Motor neuron (in vitro differentiated cells): ENCODE data around the gene DPYSL4. TPM values are rescaled to one million over a fixed set of nuclear protein-coding genes. Genes with fewer than 3 reads are reported as not detected.

Source experiments
- ATAC-seq, 8 experiments: fragments of 200-7000 bp; cut with Tn5 transposase; replicated peaks in 6 of 8; 2 replicates each; pipeline ENCODE4 v1.8.0; 2021; ENCODE audit warnings: mild to moderate bottlenecking in 8 of 8, moderate library complexity in 8 of 8
- H3K27ac ChIP-seq, 2 donors: fragments of 250-450 bp; sonication (Bioruptor Pico); 2 replicates each; pipeline ENCODE4 v1.9.0; 2021; ENCODE audit warnings: antibody characterized with exemption in 2 of 2, mild to moderate bottlenecking in 2 of 2, moderate library complexity in 1 of 2
- H3K4me1 ChIP-seq, 2 donors: fragments of 250-450 bp; sonication (Bioruptor Pico); replicated peaks in 1 of 2; 2 replicates each; pipeline ENCODE4 v1.6.1; 2021; ENCODE audit warnings: antibody characterized with exemption in 2 of 2, mild to moderate bottlenecking in 2 of 2, moderate library complexity in 1 of 2
- H3K4me3 ChIP-seq, 5 donors: fragments of 250-450 bp; sonication (Bioruptor Pico); 2 replicates each; pipeline ENCODE4 v1.9.0; 2021; ENCODE audit warnings: antibody characterized with exemption in 5 of 5, mild to moderate bottlenecking in 5 of 5, moderate library complexity in 4 of 5
- WGBS, 10 experiments: fragments of 450-650 bp; shearing (Covaris generic); methylation state at CpG; one replicate each; pipeline ENCODE4 v1.0.0; 2022; 5-methylcytosine and 5-hydroxymethylcytosine counted together
- in situ Hi-C, 9 experiments: fragments of 400-800 bp; cut with MboI; loops; one replicate each; pipeline ENCODE4 v1.15.0; 2021; ENCODE audit warnings: low sequenced_read_pairs in 9 of 9, low pct_unique_long_range_greater_than_20kb in 2 of 9; ENCODE audit not compliant: unreplicated experiment in 9 of 9
- total RNA-seq, 8 experiments: library from RNA; unstranded; fragments of 300-600 nt; gene quantifications; 2 replicates each; pipeline versions ENCODE4 v1.2.3 to v1.2.4, GENCODE V29; 2022

DPYSL4 gene
- total RNA-seq, 8 experiments from 2014 or later: 0.56 to 181 (median 50.9) TPM

DNA sequence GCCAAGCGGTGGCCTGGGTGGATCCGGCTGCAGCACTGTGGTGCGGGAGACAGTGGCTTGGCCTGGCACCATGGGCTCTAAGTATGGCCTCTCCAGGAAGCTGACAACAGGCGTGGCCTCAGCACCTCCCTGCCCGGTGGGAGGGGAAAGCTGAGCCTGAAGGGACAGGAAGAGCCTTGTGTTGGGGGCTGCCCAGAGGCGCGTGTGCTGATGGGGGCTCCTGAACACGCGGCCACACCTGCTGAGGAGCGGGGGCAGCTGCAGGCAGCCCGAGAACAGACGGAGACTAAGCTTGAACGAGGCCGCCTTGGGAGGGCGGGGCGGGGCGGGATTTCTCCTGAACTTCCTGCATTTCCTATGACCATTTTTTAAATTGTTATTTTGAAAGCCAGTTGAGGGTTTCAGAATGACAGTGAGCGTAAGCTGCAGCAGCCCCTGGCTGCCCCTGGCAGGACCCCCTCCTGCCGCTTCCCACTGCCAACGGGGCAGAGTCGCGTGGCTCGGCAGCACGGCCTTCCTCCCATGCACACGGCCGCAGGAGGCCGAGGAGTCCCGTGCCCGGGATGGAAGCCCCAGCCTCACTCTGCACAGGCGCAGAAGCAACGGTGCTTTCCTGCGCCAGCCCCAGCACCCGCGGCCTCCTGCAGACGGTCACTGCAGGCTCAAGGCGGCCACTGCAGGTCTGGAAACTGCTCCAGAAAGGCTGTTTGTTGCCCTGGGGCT, 43.2 kb downstream of the DPYSL4 start:
- in situ Hi-C loops: loop anchor here in 4 of 9 experiments (10.0 to 25.0 kb wide), 4 partner anchors 107 to 225 kb away; partner anchors contain the start of gene LRRC27 (in 1 of the 4)
- 60 to 100% (median 70%) methylated on average over 1 to 3 of the region's 36 CpGs; no CpG with 5 or more reads in 6 of the 10 experiments for WGBS, 10 experiments
- Histone ChIP-seq H3K27ac (no peak overlapping the region), H3K4me1 (peaks cover 9 to 14% of the 10 kb centered on the region in 2 donors), H3K4me3 (no peak overlapping the region)
- peak in 6 of 8 experiments; percentile 41 to 91 (median 76) for ATAC-seq

DNA sequence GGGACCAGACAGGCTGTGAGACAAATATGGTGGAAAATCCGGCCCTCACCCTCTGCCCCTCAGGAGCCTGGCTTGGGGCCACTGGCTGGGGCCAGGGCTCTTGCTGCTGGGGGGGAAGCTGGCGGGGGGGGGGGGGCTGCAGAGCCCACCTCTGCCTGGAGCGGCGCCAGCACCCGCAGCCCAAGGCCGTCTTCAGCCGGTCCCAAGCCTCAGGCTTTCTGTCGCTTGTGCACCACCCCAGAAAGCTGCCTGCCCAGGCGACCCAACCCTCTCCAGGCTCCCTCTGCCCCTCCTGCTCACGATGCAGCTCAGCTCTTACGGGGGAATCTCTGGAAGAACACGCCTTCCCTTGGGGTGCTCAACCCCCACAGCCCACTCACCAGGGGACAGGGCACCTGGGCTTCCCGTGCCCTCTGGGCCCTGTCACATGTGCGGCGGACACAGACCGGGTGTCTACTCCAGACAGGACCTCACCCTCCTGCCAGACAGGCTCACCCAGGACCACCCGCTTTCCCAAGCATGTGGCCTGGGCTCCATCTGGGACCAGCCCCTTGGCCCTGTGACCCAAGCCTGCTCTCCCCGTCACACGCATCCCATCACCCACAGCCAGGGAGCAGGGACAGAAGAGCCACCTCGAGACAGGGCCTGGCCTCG, 43.9 kb downstream of the DPYSL4 start:
- peak overlapping the region in 1 of 2 donors; percentile 11 for H3K27ac ChIP-seq

DNA sequence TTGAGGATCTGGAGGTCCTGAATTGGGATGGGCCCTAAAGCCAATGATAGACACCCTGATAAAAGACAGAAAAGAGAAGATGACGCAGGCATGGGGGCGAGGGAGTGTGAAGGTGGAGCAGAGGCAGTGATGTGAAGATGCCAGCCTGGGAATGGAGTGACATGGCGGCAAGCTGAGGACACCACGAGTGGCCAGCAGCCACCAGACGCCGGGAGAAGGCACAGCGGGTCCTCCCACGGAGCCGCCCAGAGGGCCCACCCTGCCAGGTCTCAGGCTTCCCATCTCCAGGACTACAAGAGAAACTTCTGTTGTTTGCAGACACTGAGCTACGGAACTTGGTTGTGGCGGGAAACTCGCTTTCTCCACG, 44.9 kb downstream of the DPYSL4 start:
- in situ Hi-C loops: loop anchor here in 1 of 9 experiments (25.0 kb wide), 1 partner anchor 106 kb away; the partner anchor contains the start of gene LRRC27
- Histone ChIP-seq H3K27ac (no peak overlapping the region), H3K4me1 (peaks cover 9 to 14% of the 10 kb centered on the region in 2 donors), H3K4me3 (no peak overlapping the region)
- WGBS, 10 experiments: 90 to 100% (median 93%) methylated on average over 2 to 5 of the region's 13 CpGs; no CpG with 5 or more reads in 6 of the 10 experiments
- ATAC-seq: no peak

More for the DNA sequence above, 43.9 kb downstream of the DPYSL4 start:
- in situ Hi-C loops: loop anchor here in 1 of 9 experiments (25.0 kb wide), 1 partner anchor 107 kb away; the partner anchor contains the start of gene LRRC27
- ATAC-seq: peak in 6 of 8 experiments; percentile 15 to 73 (median 46)
- Histone ChIP-seq H3K4me1 (peaks cover 9 to 14% of the 10 kb centered on the region in 2 donors), H3K4me3 (no peak overlapping the region)
- WGBS, 10 experiments: 73 to 93% methylated on average over 5 to 8 of the region's 21 CpGs; no CpG with 5 or more reads in 8 of the 10 experiments

DNA sequence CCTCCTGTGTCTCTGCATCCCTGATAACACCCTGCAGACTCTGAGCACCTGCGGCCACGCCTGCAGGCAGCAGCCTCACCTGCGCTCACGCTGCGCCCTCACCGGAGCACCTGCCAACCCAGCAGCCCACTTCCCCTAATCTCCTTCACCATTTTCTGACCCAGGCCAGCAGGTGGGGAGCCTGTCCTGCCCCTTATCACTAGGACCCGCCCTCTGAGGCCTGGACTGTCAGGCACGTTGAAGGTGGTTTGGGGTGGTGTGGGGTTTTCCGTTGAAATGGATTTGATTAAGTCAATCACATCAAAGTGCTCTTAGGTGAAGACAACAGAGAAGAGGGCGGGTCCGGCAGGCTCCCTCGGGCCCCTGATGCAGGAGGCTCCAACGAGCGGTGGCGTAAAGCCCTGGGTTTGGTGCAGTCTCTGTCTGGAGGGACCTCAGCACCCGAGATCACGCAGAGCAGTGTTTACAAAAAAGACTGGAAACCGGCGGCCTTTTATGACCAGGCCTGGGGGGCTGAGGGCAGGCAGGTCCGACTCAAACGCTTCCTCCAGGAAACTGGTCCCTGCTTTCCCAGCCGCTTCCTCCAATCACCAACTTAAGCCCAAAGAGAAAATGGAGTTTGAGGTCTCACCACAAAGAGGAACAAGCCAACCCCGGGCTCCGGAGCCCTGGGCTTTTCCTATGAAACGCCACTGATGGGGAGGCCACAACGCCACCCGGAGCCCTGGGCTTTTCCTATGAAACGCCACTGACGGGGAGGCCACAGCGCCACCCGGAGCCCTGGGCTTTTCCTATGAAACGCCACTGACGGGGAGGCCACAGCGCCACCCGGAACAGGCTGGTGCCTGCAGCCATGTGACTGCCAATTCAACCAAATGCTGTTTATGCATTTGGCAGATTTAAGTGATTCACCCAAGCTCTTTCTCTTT, 45.5 kb downstream of the DPYSL4 start:
- H3K4me1 ChIP-seq: peaks cover 12 to 14% of the 10 kb centered on the region in 2 donors
- H3K4me3 ChIP-seq: no peak overlapping the region
- WGBS, 10 experiments: 78 to 96% (median 87%) methylated on average over 5 to 12 of the region's 35 CpGs; no CpG with 5 or more reads in 4 of the 10 experiments
- in situ Hi-C loops: loop anchor here in 1 of 9 experiments (25.0 kb wide), 1 partner anchor 105 kb away; the partner anchor contains the start of gene LRRC27
- no peak overlapping the region for H3K27ac ChIP-seq
- ATAC-seq: no peak

DNA sequence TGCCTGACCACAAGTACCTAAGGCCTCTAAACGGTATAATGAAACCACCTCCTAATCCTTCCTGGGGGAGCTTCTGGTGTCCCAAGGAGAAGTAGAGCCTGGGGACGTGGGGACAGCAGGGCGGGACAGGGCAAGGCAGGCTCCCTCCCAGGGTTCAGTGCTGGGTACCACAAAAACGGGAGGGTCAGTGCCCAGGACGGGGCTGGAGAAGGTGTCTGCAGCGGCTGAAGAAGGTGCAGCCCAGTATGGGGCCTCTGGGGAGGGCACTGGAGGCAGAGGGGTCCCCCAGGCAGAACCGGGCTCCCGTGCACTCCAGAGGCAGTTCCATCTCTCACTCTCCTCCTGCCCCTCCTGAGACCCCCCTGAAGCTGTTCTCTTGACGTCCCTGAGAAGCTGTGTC, 46.2 kb downstream of the DPYSL4 start:
- in situ Hi-C loops: loop anchor here in 1 of 9 experiments (25.0 kb wide), 1 partner anchor 104 kb away; the partner anchor contains the start of gene LRRC27
- WGBS, 10 experiments: 40% methylated on average over 1 of the region's 9 CpGs; no CpG with 5 or more reads in 9 of the 10 experiments
- ATAC-seq: no peak
- H3K27ac ChIP-seq: no peak overlapping the region
- peaks cover 19 to 21% of the 10 kb centered on the region in 2 donors for H3K4me1 ChIP-seq
- H3K4me3 ChIP-seq: no peak overlapping the region

DNA sequence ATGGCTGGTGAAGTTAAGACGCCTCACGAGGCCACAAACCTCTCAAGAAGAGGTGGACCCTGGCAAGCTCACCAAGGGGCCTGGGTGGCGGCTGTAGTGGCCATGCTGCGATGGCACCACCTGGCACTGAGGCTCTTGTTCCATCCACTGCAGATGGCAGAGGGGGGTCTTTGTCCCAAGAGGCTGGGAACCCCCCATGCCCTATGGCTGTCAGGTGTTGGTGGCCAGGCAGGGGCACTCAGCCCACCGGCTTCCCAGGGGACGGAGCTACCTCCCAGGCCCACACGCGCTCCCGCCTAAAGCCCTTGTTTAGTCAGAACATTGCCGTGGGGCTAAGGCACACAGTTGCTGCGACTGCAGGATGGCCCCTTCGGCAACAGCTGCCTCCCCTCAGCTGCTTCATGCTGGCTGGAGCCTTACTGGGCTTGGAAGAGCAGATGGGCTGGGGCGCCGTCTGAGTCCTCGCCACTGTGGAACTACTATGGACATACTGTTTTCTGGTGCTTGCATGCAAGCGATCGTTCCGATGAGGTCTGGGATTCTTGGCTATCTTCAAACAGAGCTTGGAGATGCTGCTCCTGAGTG, 46.8 kb downstream of the DPYSL4 start:
- ATAC-seq: no peak
- 80 to 96% (median 89%) methylated on average over 1 to 9 of the region's 18 CpGs; no CpG with 5 or more reads in 5 of the 10 experiments for WGBS, 10 experiments
- no peak overlapping the region for H3K27ac ChIP-seq
- peaks cover 25 to 27% of the 10 kb centered on the region in 2 donors for H3K4me1 ChIP-seq
- in situ Hi-C loops: loop anchor here in 1 of 9 experiments (25.0 kb wide), 1 partner anchor 104 kb away; the partner anchor contains the start of gene LRRC27
- no peak overlapping the region for H3K4me3 ChIP-seq

DNA sequence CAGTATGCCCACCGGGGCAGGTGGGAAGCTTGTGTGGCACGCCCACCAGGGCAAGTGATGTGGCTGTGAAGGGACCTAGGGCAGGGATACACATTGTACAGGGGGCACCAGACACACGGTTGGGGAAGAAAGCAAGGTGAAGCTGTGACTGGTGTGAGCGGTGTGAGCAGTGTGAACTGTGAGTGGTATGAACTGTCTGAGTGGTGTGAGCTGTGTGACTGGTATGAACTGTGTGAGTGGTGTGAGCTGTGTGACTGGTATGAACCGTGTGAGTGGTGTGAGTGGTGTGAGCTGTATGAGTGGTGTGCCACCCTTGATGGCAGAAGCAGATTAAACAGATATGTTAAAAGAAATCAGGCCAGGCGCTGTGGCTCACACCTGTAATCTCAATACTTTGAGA, 48.1 kb downstream of the DPYSL4 start:
- in situ Hi-C loops: loop anchor here in 1 of 9 experiments (25.0 kb wide), 1 partner anchor 102 kb away; the partner anchor contains the start of gene LRRC27
- ATAC-seq: no peak
- Histone ChIP-seq H3K4me3 (no peak overlapping the region), H3K4me1 (peaks cover 34 to 39% of the 10 kb centered on the region in 2 donors), H3K27ac (no peak overlapping the region)
- WGBS, 10 experiments: 73 to 100% (median 98%) methylated on average over 1 to 6 of the region's 6 CpGs; no CpG with 5 or more reads in 3 of the 10 experiments

DNA sequence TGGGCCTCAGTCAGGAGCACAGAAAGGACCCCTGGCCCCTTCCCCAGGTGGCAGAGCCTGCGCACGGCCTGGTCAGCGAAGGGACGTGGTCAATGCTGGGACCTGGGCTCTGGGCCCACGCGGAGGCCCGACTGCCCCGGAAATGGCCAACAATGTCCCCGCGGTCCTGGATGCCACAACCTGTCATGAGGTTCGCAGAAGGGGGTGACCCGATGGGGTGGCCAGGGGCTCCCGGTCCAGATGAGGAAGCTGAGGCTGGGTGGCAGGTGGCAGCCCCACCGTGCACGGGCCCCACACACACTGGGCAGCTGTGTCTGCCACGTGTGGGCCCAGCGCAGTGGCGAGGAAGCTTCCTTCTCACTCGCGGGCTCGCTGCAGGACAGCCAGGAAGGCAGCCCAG, 49.4 kb downstream of the DPYSL4 start:
- ATAC-seq: no peak
- Histone ChIP-seq H3K27ac (no peak overlapping the region), H3K4me1 (peaks cover 33 to 36% of the 10 kb centered on the region in 2 donors), H3K4me3 (no peak overlapping the region)
- 90 to 92% methylated on average over 9 to 13 of the region's 21 CpGs; no CpG with 5 or more reads in 8 of the 10 experiments for WGBS, 10 experiments
- in situ Hi-C loops: loop anchor here in 1 of 9 experiments (25.0 kb wide), 1 partner anchor 101 kb away; the partner anchor contains the start of gene LRRC27

DNA sequence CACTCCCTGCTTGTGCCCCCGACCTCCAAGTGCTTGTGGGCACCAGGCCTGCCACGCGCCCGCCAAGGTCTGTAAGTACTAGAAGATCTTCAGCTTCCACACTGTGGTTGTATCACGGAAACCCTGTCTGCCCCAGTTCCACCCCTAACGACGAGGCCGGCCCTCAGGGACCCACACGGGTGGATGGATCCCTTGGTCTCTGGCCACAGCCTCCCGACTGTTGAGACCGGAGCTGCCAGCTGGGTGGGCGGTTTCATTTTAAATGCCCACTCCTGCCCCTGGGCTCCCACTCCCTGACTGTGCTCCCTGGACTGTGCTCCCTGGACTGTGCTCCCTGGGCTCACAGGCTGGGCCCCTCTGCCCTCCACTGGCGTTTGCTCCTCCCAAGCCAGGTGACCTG, 50.1 kb downstream of the DPYSL4 start:
- in situ Hi-C loops: loop anchor here in 1 of 9 experiments (25.0 kb wide), 1 partner anchor 100 kb away; the partner anchor contains the start of gene LRRC27
- Histone ChIP-seq H3K4me3 (no peak overlapping the region), H3K4me1 (peaks cover 33% of the 10 kb centered on the region in 2 donors), H3K27ac (no peak overlapping the region)
- 100% methylated on average over 4 of the region's 13 CpGs; no CpG with 5 or more reads in 9 of the 10 experiments for WGBS, 10 experiments
- no peak for ATAC-seq

DNA sequence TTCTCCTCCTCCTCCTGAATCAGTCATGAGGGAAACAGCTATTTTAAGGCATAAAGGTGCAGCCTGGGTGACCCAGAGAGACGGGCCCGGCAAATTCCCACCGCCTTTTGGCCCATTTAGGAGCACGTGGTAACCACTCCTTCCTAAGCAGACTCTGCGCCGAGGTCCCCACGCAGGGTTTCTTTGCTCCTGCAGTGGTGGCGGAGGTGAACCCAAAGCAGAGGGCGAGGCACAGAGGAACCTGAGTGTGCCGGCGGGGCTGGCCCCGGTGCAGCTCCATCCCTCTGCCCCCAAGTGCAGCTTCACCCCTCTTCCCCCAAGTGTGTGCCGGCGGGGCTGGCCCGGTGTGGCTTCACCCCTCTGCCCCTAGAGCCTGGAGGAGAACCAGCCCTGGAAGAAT, 50.6 kb downstream of the DPYSL4 start:
- in situ Hi-C loops: loop anchor here in 1 of 9 experiments (25.0 kb wide), 1 partner anchor 100 kb away; the partner anchor contains the start of gene LRRC27
- peak overlapping the region in 1 of 2 donors; percentile 54 for H3K27ac ChIP-seq
- peak in 2 of 8 experiments; percentile 3 to 4 for ATAC-seq
- peaks cover 33% of the 10 kb centered on the region in 2 donors for H3K4me1 ChIP-seq
- 60 to 93% (median 75%) methylated on average over 3 to 4 of the region's 15 CpGs; no CpG with 5 or more reads in 7 of the 10 experiments for WGBS, 10 experiments
- H3K4me3 ChIP-seq: no peak overlapping the region

DNA sequence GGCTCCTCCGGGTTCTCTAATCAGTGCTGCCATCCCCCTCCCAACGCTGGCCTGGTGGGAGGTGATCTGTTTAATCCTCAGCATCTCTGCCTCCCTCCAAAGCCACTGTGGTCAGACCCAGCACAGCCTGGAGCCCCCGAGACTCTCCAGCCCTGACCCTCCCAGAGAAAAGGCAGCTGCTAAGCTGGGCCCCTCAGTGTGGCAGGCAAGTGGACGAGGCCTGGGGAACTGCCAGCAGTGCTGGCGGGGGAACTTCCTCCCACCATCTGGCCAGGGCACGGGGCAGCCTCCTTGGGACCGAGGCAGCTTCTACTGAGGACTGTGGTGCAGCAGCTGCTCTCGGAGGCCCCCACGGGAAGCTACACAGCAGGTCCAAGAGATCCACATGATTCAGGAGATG, 51.1 kb downstream of the DPYSL4 start:
- Histone ChIP-seq H3K4me1 (peaks cover 35 to 36% of the 10 kb centered on the region in 2 donors), H3K27ac (peak overlapping the region in 1 of 2 donors; percentile 54), H3K4me3 (no peak overlapping the region)
- peak in 5 of 8 experiments; percentile 53 to 71 (median 60) for ATAC-seq
- 40 to 75% (median 60%) methylated on average over 1 to 2 of the region's 9 CpGs; no CpG with 5 or more reads in 7 of the 10 experiments for WGBS, 10 experiments
- in situ Hi-C loops: loop anchor here in 1 of 9 experiments (25.0 kb wide), 1 partner anchor 99 kb away; the partner anchor contains the start of gene LRRC27
